Measurements from ENCODE around the gene DDX51. TPM values are rescaled to one million over a fixed set of nuclear protein-coding genes. Genes with fewer than 3 reads are reported as not detected.

DDX51 gene
- total RNA-seq, 2 experiments from 2014 or later: 19.2 to 31.4 TPM

GRCh38 chr12:132170637-132171292 is 26.6 kb upstream of the DDX51 start:
- H3K4me1 Mint-ChIP-seq: peaks cover 10% of the 10 kb centered on the region
- intact Hi-C loops (cut with DNase I, micrococcal nuclease): no loop called here
- no peak overlapping the region for H3K27ac Mint-ChIP-seq
- no peaks in the 10 kb centered on the region for H3K36me3 Mint-ChIP-seq (ENCODE audit: low read depth)
- ChIA-PET POLR2A (no interaction called here), CTCF (no interaction called here)
- peaks cover 4% of the 10 kb centered on the region for H3K27me3 Mint-ChIP-seq
- H3K4me3 Mint-ChIP-seq: no peak overlapping the region
- ATAC-seq: no peak
- no peak for DNase-seq
- no peaks in the 10 kb centered on the region for H3K9me3 Mint-ChIP-seq (ENCODE audit: low read depth)

- no peaks in the 10 kb centered on the region for H3K36me3 Mint-ChIP-seq (ENCODE audit: low read depth)
- ATAC-seq (no peak), DNase-seq (no peak)
- peaks cover 4% of the 10 kb centered on the region for H3K27me3 Mint-ChIP-seq
- peaks cover 10% of the 10 kb centered on the region for H3K4me1 Mint-ChIP-seq
- no peak overlapping the region for H3K27ac Mint-ChIP-seq
- intact Hi-C loops (cut with DNase I, micrococcal nuclease): no loop called here
- H3K4me3 Mint-ChIP-seq: no peak overlapping the region
- POLR2A ChIA-PET: no interaction called here
- CTCF ChIA-PET: no interaction called here
- H3K9me3 Mint-ChIP-seq (ENCODE audit: low read depth): no peaks in the 10 kb centered on the region
These were observed 26.0 kb upstream of the DDX51 start for GRCh38 chr12:132170094-132170636.

- Mint-ChIP-seq H3K27ac (no peak overlapping the region), H3K4me3 (no peak overlapping the region), H3K9me3 (ENCODE audit: low read depth) (no peaks in the 10 kb centered on the region), H3K4me1 (peaks cover 11% of the 10 kb centered on the region), H3K27me3 (peaks cover 4% of the 10 kb centered on the region), H3K36me3 (ENCODE audit: low read depth) (no peaks in the 10 kb centered on the region)
- intact Hi-C loops (cut with DNase I, micrococcal nuclease): no loop called here
- ChIA-PET POLR2A (no interaction called here), CTCF (no interaction called here)
- DNase-seq (no peak), ATAC-seq (no peak)
These were observed 25.3 kb upstream of the DDX51 start for GRCh38 chr12:132169376-132169775.

- Mint-ChIP-seq H3K36me3 (ENCODE audit: low read depth) (no peaks in the 10 kb centered on the region), H3K4me1 (peaks cover 16% of the 10 kb centered on the region), H3K9me3 (ENCODE audit: low read depth) (no peaks in the 10 kb centered on the region), H3K27ac (no peak overlapping the region), H3K27me3 (peaks cover 4% of the 10 kb centered on the region), H3K4me3 (no peak overlapping the region)
- CTCF ChIA-PET: interaction anchor here (1.8 kb wide), 1 partner anchor 11 kb away, joined by 4 read pairs; no protein-coding TSS in a partner anchor
- intact Hi-C loops (cut with DNase I, micrococcal nuclease): no loop called here
- DNase-seq (no peak), ATAC-seq (no peak)
- POLR2A ChIA-PET: no interaction called here
These were observed 24.4 kb upstream of the DDX51 start for GRCh38 chr12:132168311-132169031.

- DNase-seq: no peak
- Mint-ChIP-seq H3K9me3 (ENCODE audit: low read depth) (no peaks in the 10 kb centered on the region), H3K27ac (no peak overlapping the region), H3K4me1 (peaks cover 13% of the 10 kb centered on the region), H3K27me3 (peaks cover 2% of the 10 kb centered on the region), H3K4me3 (no peak overlapping the region), H3K36me3 (ENCODE audit: low read depth) (no peaks in the 10 kb centered on the region)
- ATAC-seq: peak; percentile 13
- CTCF ChIA-PET: interaction anchor here (1.1 to 1.8 kb wide), 2 partner anchors 9 to 12 kb away, joined by 3 to 4 read pairs; no protein-coding TSS in a partner anchor
- POLR2A ChIA-PET: no interaction called here
- intact Hi-C loops (cut with DNase I, micrococcal nuclease): no loop called here
These were observed 23.6 kb upstream of the DDX51 start for GRCh38 chr12:132167611-132168310.

GRCh38 chr12:132166801-132167591 is 22.9 kb upstream of the DDX51 start:
- ATAC-seq (no peak), DNase-seq (no peak)
- ChIA-PET POLR2A (no interaction called here), CTCF (interaction anchor here (1.1 to 1.8 kb wide), 2 partner anchors 8 to 12 kb away, joined by 3 to 4 read pairs; no protein-coding TSS in a partner anchor)
- Mint-ChIP-seq H3K27ac (no peak overlapping the region), H3K4me1 (peaks cover 16% of the 10 kb centered on the region), H3K36me3 (ENCODE audit: low read depth) (no peaks in the 10 kb centered on the region), H3K4me3 (no peak overlapping the region), H3K27me3 (no peaks in the 10 kb centered on the region), H3K9me3 (ENCODE audit: low read depth) (no peaks in the 10 kb centered on the region)
- intact Hi-C loops (cut with DNase I, micrococcal nuclease): no loop called here

- ChIA-PET CTCF (no interaction called here), POLR2A (no interaction called here)
- Mint-ChIP-seq H3K4me3 (no peak overlapping the region), H3K9me3 (ENCODE audit: low read depth) (no peaks in the 10 kb centered on the region), H3K27ac (no peak overlapping the region), H3K27me3 (no peaks in the 10 kb centered on the region), H3K36me3 (ENCODE audit: low read depth) (no peaks in the 10 kb centered on the region), H3K4me1 (peaks cover 16% of the 10 kb centered on the region)
- ATAC-seq (no peak), DNase-seq (no peak)
- intact Hi-C loops (cut with DNase I, micrococcal nuclease): no loop called here
These were observed 22.0 kb upstream of the DDX51 start for GRCh38 chr12:132166093-132166492.

GRCh38 chr12:132165584-132165983 is 21.5 kb upstream of the DDX51 start:
- ATAC-seq: no peak
- intact Hi-C loops (cut with DNase I, micrococcal nuclease): no loop called here
- Mint-ChIP-seq H3K4me1 (peaks cover 16% of the 10 kb centered on the region), H3K27me3 (no peaks in the 10 kb centered on the region), H3K4me3 (no peak overlapping the region), H3K9me3 (ENCODE audit: low read depth) (no peaks in the 10 kb centered on the region), H3K27ac (no peak overlapping the region), H3K36me3 (ENCODE audit: low read depth) (no peaks in the 10 kb centered on the region)
- POLR2A ChIA-PET: no interaction called here
- CTCF ChIA-PET: no interaction called here
- DNase-seq: no peak

- ChIA-PET POLR2A (no interaction called here), CTCF (interaction anchor here (1.4 kb wide), 1 partner anchor 11 kb away, joined by 3 read pairs; no protein-coding TSS in a partner anchor)
- Mint-ChIP-seq H3K9me3 (ENCODE audit: low read depth) (no peaks in the 10 kb centered on the region), H3K4me3 (no peak overlapping the region), H3K36me3 (ENCODE audit: low read depth) (no peaks in the 10 kb centered on the region), H3K4me1 (peaks cover 16% of the 10 kb centered on the region), H3K27me3 (no peaks in the 10 kb centered on the region), H3K27ac (no peak overlapping the region)
- ATAC-seq (no peak), DNase-seq (no peak)
- intact Hi-C loops (cut with DNase I, micrococcal nuclease): no loop called here
These were observed 20.3 kb upstream of the DDX51 start for GRCh38 chr12:132164426-132164825.

- Mint-ChIP-seq H3K9me3 (ENCODE audit: low read depth) (no peaks in the 10 kb centered on the region), H3K27me3 (no peaks in the 10 kb centered on the region), H3K27ac (no peak overlapping the region), H3K4me1 (peaks cover 16% of the 10 kb centered on the region), H3K4me3 (no peak overlapping the region), H3K36me3 (ENCODE audit: low read depth) (no peaks in the 10 kb centered on the region)
- no peak for DNase-seq
- ATAC-seq: peak; percentile 42
- intact Hi-C loops (cut with DNase I, micrococcal nuclease): no loop called here
- ChIA-PET CTCF (interaction anchor here (1.0 to 1.4 kb wide), 2 partner anchors 10 to 55 kb away, joined by 3 read pairs; no protein-coding TSS in a partner anchor), POLR2A (no interaction called here)
These were observed 19.8 kb upstream of the DDX51 start for GRCh38 chr12:132163911-132164288.

All from activated CD4-positive, alpha-beta T cell treated with anti-CD3 and anti-CD28 coated beads for 36 hours (primary cell).